Ovary (tissue), 3 donors: ENCODE measurements around the gene MELK.
"Not testable (repeated sequence)": the region's sequence is repeated elsewhere in the genome, so short reads cannot be mapped to it uniquely, and the experiment has no call there.

Source experiments
- CTCF ChIP-seq, 3 donors: fragments of 450-650 bp in 2 of 3; fragments of 200-600 bp in 1 of 3; IDR thresholded peaks; one replicate each; pipeline versions ENCODE4 v1.5.1 to v1.8.0; 2016 to 2022; ENCODE audit warnings: antibody characterized with exemption in 3 of 3, mild to moderate bottlenecking in 1 of 3
- EP300 ChIP-seq: sonication (generic); formaldehyde crosslinking; IDR thresholded peaks from one replicate; pipeline ENCODE4 v1.6.1; 2017; ENCODE audit warnings: antibody characterized with exemption
- donor health status: DM: no; HTN: no; CAD: no.

- not testable (repeated sequence) for TF ChIP-seq CTCF (IDR thresholded peaks at IDR 0.05); EP300
Measured at GRCh38 chr9:36568681-36569080, 4.0 kb upstream of the MELK start.
